HUES6 (cell line): Measurements from ENCODE around the gene ZHX3.
A peak's percentile ranks its signal among the peaks of the same experiment; 100 is the strongest.

Experiments
- H3K27ac ChIP-seq: 2 replicates; pipeline ENCODE4 v1.7.0; 2013; ENCODE audit warnings: low read depth, mild to moderate bottlenecking, low read length, inconsistent platforms
- H3K27me3 ChIP-seq: 2 replicates; pipeline ENCODE4 v1.6.1; 2013; ENCODE audit warnings: low read length; ENCODE audit not compliant: control insufficient read depth, insufficient read depth
- H3K36me3 ChIP-seq: 2 replicates; pipeline ENCODE4 v1.6.1; 2013; ENCODE audit warnings: low read length; ENCODE audit not compliant: control insufficient read depth, insufficient read depth
- H3K4me1 ChIP-seq: 2 replicates; pipeline ENCODE4 v1.6.1; 2013; ENCODE audit warnings: low read length; ENCODE audit not compliant: control insufficient read depth, insufficient read depth
- H3K4me3 ChIP-seq: 2 replicates; pipeline ENCODE4 v1.5.1; 2013; ENCODE audit warnings: low read depth, low read length
- H3K9ac ChIP-seq: one replicate; pipeline ENCODE4 v1.6.1; 2013; ENCODE audit warnings: mild to moderate bottlenecking, low read length
- H3K9me3 ChIP-seq: 2 replicates; pipeline ENCODE4 v1.6.1; 2013; ENCODE audit warnings: low read depth, low read length; ENCODE audit not compliant: control insufficient read depth, insufficient read depth

ZHX3 gene

GRCh38 chr20:41340327-41341055 lies 23.0 kb upstream of the ZHX3 start, which contains the start of gene LPIN3:
Gene LPIN3, plus strand, starts transcription at chr20:41340821. Its CDS starts 4,983 bp downstream, at chr20:41345804.
- Histone ChIP-seq H3K9ac (no peak within 1 kb of the TSS), H3K27ac (no peak within 1 kb of the TSS), H3K9me3 (no peaks in the 10 kb centered on the region), H3K36me3 (no peaks in the 10 kb centered on the region), H3K4me1 (peaks cover 13% of the 10 kb centered on the region), H3K4me3 (peak within 1 kb of the TSS; percentile 56), H3K27me3 (peaks cover 10% of the 10 kb centered on the region)

GRCh38 chr20:41339957-41340326 lies 22.4 kb upstream of the ZHX3 start:
- Histone ChIP-seq H3K9ac (no peak overlapping the region), H3K4me3 (peak overlapping the region; percentile 53), H3K36me3 (no peaks in the 10 kb centered on the region), H3K9me3 (no peaks in the 10 kb centered on the region), H3K27ac (no peak overlapping the region), H3K27me3 (peaks cover 10% of the 10 kb centered on the region), H3K4me1 (peaks cover 13% of the 10 kb centered on the region)

- Histone ChIP-seq H3K9ac (no peak overlapping the region), H3K27me3 (peaks cover 10% of the 10 kb centered on the region), H3K4me3 (no peak overlapping the region), H3K27ac (no peak overlapping the region), H3K4me1 (peaks cover 13% of the 10 kb centered on the region), H3K9me3 (no peaks in the 10 kb centered on the region), H3K36me3 (no peaks in the 10 kb centered on the region)
These were observed 19.4 kb upstream of the ZHX3 start for GRCh38 chr20:41336711-41337492.

GRCh38 chr20:41335591-41335990 lies 18.1 kb upstream of the ZHX3 start:
- Histone ChIP-seq H3K9me3 (no peaks in the 10 kb centered on the region), H3K4me3 (no peak overlapping the region), H3K4me1 (peaks cover 6% of the 10 kb centered on the region), H3K27ac (no peak overlapping the region), H3K27me3 (peaks cover 13% of the 10 kb centered on the region), H3K36me3 (no peaks in the 10 kb centered on the region), H3K9ac (no peak overlapping the region)

- Histone ChIP-seq H3K4me3 (no peak overlapping the region), H3K9me3 (no peaks in the 10 kb centered on the region), H3K4me1 (peaks cover 7% of the 10 kb centered on the region), H3K9ac (no peak overlapping the region), H3K27ac (no peak overlapping the region), H3K36me3 (no peaks in the 10 kb centered on the region), H3K27me3 (peaks cover 17% of the 10 kb centered on the region)
These were observed 17.2 kb upstream of the ZHX3 start for GRCh38 chr20:41334443-41335421.

- Histone ChIP-seq H3K9ac (no peak overlapping the region), H3K27ac (no peak overlapping the region), H3K4me1 (peaks cover 7% of the 10 kb centered on the region; the same call in 1 of the 2 replicates), H3K27me3 (peaks cover 16% of the 10 kb centered on the region), H3K36me3 (no peaks in the 10 kb centered on the region), H3K9me3 (no peaks in the 10 kb centered on the region), H3K4me3 (no peak overlapping the region)
These were observed 16.5 kb upstream of the ZHX3 start for GRCh38 chr20:41334036-41334435.

- Histone ChIP-seq H3K9me3 (no peaks in the 10 kb centered on the region), H3K27me3 (peaks cover 16% of the 10 kb centered on the region), H3K4me3 (no peak overlapping the region), H3K27ac (no peak overlapping the region), H3K4me1 (peaks cover 10% of the 10 kb centered on the region; the same call in 1 of the 2 replicates), H3K36me3 (no peaks in the 10 kb centered on the region), H3K9ac (no peak overlapping the region)
These were observed 14.2 kb upstream of the ZHX3 start for GRCh38 chr20:41331731-41332130.

GRCh38 chr20:41330941-41331340 lies 13.4 kb upstream of the ZHX3 start:
- Histone ChIP-seq H3K27me3 (peaks cover 16% of the 10 kb centered on the region), H3K27ac (no peak overlapping the region), H3K4me3 (no peak overlapping the region), H3K4me1 (peaks cover 10% of the 10 kb centered on the region; the same call in 1 of the 2 replicates), H3K36me3 (no peaks in the 10 kb centered on the region), H3K9me3 (no peaks in the 10 kb centered on the region), H3K9ac (no peak overlapping the region)

- Histone ChIP-seq H3K9ac (no peak overlapping the region), H3K9me3 (no peaks in the 10 kb centered on the region), H3K27ac (no peak overlapping the region), H3K27me3 (peaks cover 16% of the 10 kb centered on the region), H3K36me3 (no peaks in the 10 kb centered on the region), H3K4me3 (no peak overlapping the region), H3K4me1 (peaks cover 10% of the 10 kb centered on the region; the same call in 1 of the 2 replicates)
These were observed 12.8 kb upstream of the ZHX3 start for GRCh38 chr20:41330343-41330720.

GRCh38 chr20:41329435-41330342 lies 12.2 kb upstream of the ZHX3 start:
- Histone ChIP-seq H3K36me3 (no peaks in the 10 kb centered on the region), H3K27ac (no peak overlapping the region), H3K27me3 (peaks cover 16% of the 10 kb centered on the region), H3K9me3 (no peaks in the 10 kb centered on the region), H3K9ac (no peak overlapping the region), H3K4me1 (peaks cover 10% of the 10 kb centered on the region; the same call in 1 of the 2 replicates), H3K4me3 (no peak overlapping the region)
